HEK293 (cell line): ENCODE results near the gene DAGLB.

Source experiments
- ZBTB7A ChIP-seq: fragments of 450-650 bp; formaldehyde crosslinking; IDR thresholded peaks from 2 replicates; pipeline ENCODE4 v1.5.1; 2016; ENCODE audit warnings: low read depth, missing biosample characterization, missing genetic modification characterization
- ZNF423 ChIP-seq: fragments of 450-650 bp; formaldehyde crosslinking; IDR thresholded peaks from 2 replicates; pipeline ENCODE4 v1.5.1; 2016; ENCODE audit warnings: missing biosample characterization, missing genetic modification characterization

GRCh38 chr7:6380310-6381095 is 67.3 kb downstream of the DAGLB start:
- no peak for TF ChIP-seq ZNF423 (tag by site-specific recombination)
- no peak for TF ChIP-seq ZBTB7A
